ENCODE data around the gene PCDHGA8.

The PCDHGA8 gene

GRCh38 chr5:141419074-141419880, 26.8 kb downstream of the PCDHGA8 start:
- H3K4me3 ChIP-seq (replicated peaks in 1 of 2; ENCODE audit: low read depth in 2 of 2, low read length in 2 of 2) = no peak overlapping the region
- TF ChIP-seq CTCF (IDR thresholded peaks at IDR 0.05; ENCODE audit: low read depth, low read length) = no peak
- DNase-seq (ENCODE audit: low read depth in 2 of 2) = no peak

- peak within 1 kb of the TSS; percentile 50 to 54 for H3K4me3 ChIP-seq (replicated peaks in 1 of 2; ENCODE audit: low read depth in 2 of 2, low read length in 2 of 2)
- TF ChIP-seq CTCF (IDR thresholded peaks at IDR 0.05; ENCODE audit: low read depth, low read length) = peak; percentile 61
- DNase-seq (ENCODE audit: low read depth in 2 of 2) = peak; percentile 77 to 79
Observed at GRCh38 chr5:141420855-141421488, 28.5 kb downstream of the PCDHGA8 start, which contains the start of gene PCDHGA11. TSS of gene PCDHGA11 (plus strand) at chr5:141421051. CDS start at chr5:141421228, 177 bp downstream.

- DNase-seq (ENCODE audit: low read depth in 2 of 2) = no peak
- no peak for TF ChIP-seq CTCF (IDR thresholded peaks at IDR 0.05; ENCODE audit: low read depth, low read length)
- peak overlapping the region; percentile 50 to 54 for H3K4me3 ChIP-seq (replicated peaks in 1 of 2; ENCODE audit: low read depth in 2 of 2, low read length in 2 of 2)
Observed at GRCh38 chr5:141421489-141421855, 29.0 kb downstream of the PCDHGA8 start.

- no peak for TF ChIP-seq CTCF (IDR thresholded peaks at IDR 0.05; ENCODE audit: low read depth, low read length)
Observed at GRCh38 chr5:141422742-141423291, 30.4 kb downstream of the PCDHGA8 start.

GRCh38 chr5:141427783-141428426, 35.5 kb downstream of the PCDHGA8 start:
- DNase-seq (ENCODE audit: low read depth in 2 of 2) = no peak
- no peak for TF ChIP-seq CTCF (IDR thresholded peaks at IDR 0.05; ENCODE audit: low read depth, low read length)
- H3K4me3 ChIP-seq (replicated peaks in 1 of 2; ENCODE audit: low read depth in 2 of 2, low read length in 2 of 2) = no peak overlapping the region

More at GRCh38 chr5:141422742-141423291, 30.4 kb downstream of the PCDHGA8 start:
- H3K4me3 ChIP-seq (replicated peaks in 1 of 2; ENCODE audit: low read depth in 2 of 2, low read length in 2 of 2) = no peak overlapping the region
- DNase-seq (ENCODE audit: low read depth in 2 of 2) = no peak

- peak; percentile 78 for TF ChIP-seq CTCF (IDR thresholded peaks at IDR 0.05; ENCODE audit: low read depth, low read length)
- peak; percentile 96 to 97 for DNase-seq (ENCODE audit: low read depth in 2 of 2)
- H3K4me3 ChIP-seq (replicated peaks in 1 of 2; ENCODE audit: low read depth in 2 of 2, low read length in 2 of 2) = peak within 1 kb of the TSS; percentile 43 to 55
Observed at GRCh38 chr5:141430332-141431113, 38.1 kb downstream of the PCDHGA8 start, which contains the start of gene PCDHGA12. TSS of gene PCDHGA12 (plus strand) at chr5:141430507. CDS start at chr5:141430760, 253 bp downstream.

Measured in cardiac fibroblast (primary cell).